MM.1S (cell line): ENCODE results near the gene PALB2.

Experiments
- DNase-seq: peaks from one replicate; pipeline ENCODE4 v3.0.0-alpha.2; 2015
- H2AFZ ChIP-seq: fragments of 300-600 bp; sonication (generic); 2 replicates; pipeline ENCODE4 v1.6.0; 2016; ENCODE audit warnings: antibody characterized with exemption, low read length
- H3F3A ChIP-seq: fragments of 300-600 bp; sonication (generic); 2 replicates; pipeline ENCODE4 v1.6.1; 2016; ENCODE audit warnings: mild to moderate bottlenecking, antibody characterized with exemption, low read length, moderate library complexity, mixed read lengths; ENCODE audit not compliant: insufficient read depth
- H3K27ac ChIP-seq: fragments of 300-600 bp; sonication (generic); 2 replicates; pipeline ENCODE4 v1.5.1; 2016; ENCODE audit warnings: mild to moderate bottlenecking, low read length
- H3K27me3 ChIP-seq: fragments of 300-600 bp; sonication (generic); replicated peaks from 2 replicates; pipeline ENCODE4 v1.6.0; 2016; ENCODE audit warnings: low read length; ENCODE audit not compliant: insufficient read depth
- H3K36me3 ChIP-seq: fragments of 300-600 bp; sonication (generic); replicated peaks from 2 replicates; pipeline ENCODE4 v1.6.1; 2016; ENCODE audit warnings: mild to moderate bottlenecking, low read length, mixed read lengths; ENCODE audit not compliant: insufficient read depth
- H3K4me1 ChIP-seq: fragments of 300-600 bp; sonication (generic); 2 replicates; pipeline ENCODE4 v1.6.1; 2016; ENCODE audit warnings: low read length, mixed read lengths
- H3K4me2 ChIP-seq: fragments of 300-600 bp; sonication (generic); 2 replicates; pipeline ENCODE4 v1.6.0; 2016; ENCODE audit warnings: low read depth, low read length
- H3K4me3 ChIP-seq: fragments of 300-600 bp; sonication (generic); 2 replicates; pipeline ENCODE4 v1.5.1; 2016; ENCODE audit warnings: low read length, mixed read lengths
- H3K79me2 ChIP-seq: fragments of 300-600 bp; sonication (generic); 2 replicates; pipeline ENCODE4 v1.6.1; 2016; ENCODE audit warnings: mixed run types, low read length, mixed read lengths
- H3K9ac ChIP-seq: fragments of 300-600 bp; sonication (generic); 2 replicates; pipeline ENCODE4 v1.6.1; 2016; ENCODE audit warnings: low read length, mixed read lengths
- H3K9me2 ChIP-seq: fragments of 300-600 bp; sonication (generic); replicated peaks from 2 replicates; pipeline ENCODE4 v1.6.1; 2016; ENCODE audit warnings: mild to moderate bottlenecking, low read length, mixed read lengths; ENCODE audit not compliant: insufficient read depth
- H3K9me3 ChIP-seq: fragments of 300-600 bp; sonication (generic); replicated peaks from 2 replicates; pipeline ENCODE4 v1.6.1; 2016; ENCODE audit warnings: mild to moderate bottlenecking, low read length, mixed read lengths; ENCODE audit not compliant: insufficient read depth
- H4K20me1 ChIP-seq: fragments of 300-600 bp; sonication (generic); 2 replicates; pipeline ENCODE4 v1.6.1; 2016; ENCODE audit warnings: mild to moderate bottlenecking, low read length, moderate library complexity, mixed read lengths; ENCODE audit not compliant: insufficient read depth
- EZH2 ChIP-seq: fragments of 300-600 bp; sonication (generic); optimal IDR thresholded peaks from 2 replicates; pipeline ENCODE3; 2017; ENCODE audit warnings: low read depth, mild to moderate bottlenecking, antibody characterized with exemption, low read length, mixed read lengths
- EZH2phosphoT487 ChIP-seq: fragments of 300-600 bp; sonication (generic); IDR thresholded peaks from 2 replicates; pipeline ENCODE4 v1.6.1; 2018; ENCODE audit warnings: antibody characterized with exemption, low read length
- TF ChIP-seq, protein P1 (sequence below): fragments of 300-600 bp; sonication (generic); IDR thresholded peaks from 2 replicates; pipeline ENCODE4 v1.5.1; 2016; ENCODE audit warnings: antibody characterized with exemption, low read length, mixed read lengths

PALB2 gene

DNA sequence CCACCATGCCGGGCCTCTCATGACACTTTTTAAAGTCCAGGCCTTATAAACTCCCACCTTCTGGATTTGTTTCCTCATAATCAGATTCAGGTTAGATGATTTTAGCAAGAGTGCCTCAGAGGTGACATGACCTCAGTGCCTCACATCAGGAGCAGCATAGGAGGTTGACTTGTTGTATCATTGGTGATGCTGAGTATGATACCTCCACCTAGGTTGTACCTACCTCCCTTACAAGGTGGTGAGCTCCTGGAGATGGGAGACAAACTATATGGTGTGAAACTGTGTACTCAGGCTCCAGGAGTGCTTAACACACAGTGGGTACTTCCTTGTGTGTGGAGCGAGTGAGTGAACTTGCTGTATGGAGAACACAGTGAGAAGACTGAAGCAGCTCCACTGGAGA, 63.6 kb downstream of the PALB2 start:
- no peak overlapping the region for H3K4me3 ChIP-seq
- TF ChIP-seq EZH2phosphoT487 (no peak), EZH2 (no peak)
- TF ChIP-seq, protein P1, sequence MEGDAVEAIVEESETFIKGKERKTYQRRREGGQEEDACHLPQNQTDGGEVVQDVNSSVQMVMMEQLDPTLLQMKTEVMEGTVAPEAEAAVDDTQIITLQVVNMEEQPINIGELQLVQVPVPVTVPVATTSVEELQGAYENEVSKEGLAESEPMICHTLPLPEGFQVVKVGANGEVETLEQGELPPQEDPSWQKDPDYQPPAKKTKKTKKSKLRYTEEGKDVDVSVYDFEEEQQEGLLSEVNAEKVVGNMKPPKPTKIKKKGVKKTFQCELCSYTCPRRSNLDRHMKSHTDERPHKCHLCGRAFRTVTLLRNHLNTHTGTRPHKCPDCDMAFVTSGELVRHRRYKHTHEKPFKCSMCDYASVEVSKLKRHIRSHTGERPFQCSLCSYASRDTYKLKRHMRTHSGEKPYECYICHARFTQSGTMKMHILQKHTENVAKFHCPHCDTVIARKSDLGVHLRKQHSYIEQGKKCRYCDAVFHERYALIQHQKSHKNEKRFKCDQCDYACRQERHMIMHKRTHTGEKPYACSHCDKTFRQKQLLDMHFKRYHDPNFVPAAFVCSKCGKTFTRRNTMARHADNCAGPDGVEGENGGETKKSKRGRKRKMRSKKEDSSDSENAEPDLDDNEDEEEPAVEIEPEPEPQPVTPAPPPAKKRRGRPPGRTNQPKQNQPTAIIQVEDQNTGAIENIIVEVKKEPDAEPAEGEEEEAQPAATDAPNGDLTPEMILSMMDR: no peak
- no peaks in the 10 kb centered on the region for H3K79me2 ChIP-seq
- no peak overlapping the region for H3K9ac ChIP-seq
- no peaks in the 10 kb centered on the region for H3K9me2 ChIP-seq
- H3F3A ChIP-seq: no peaks in the 10 kb centered on the region
- H3K36me3 ChIP-seq: peaks cover 11% of the 10 kb centered on the region; the same call in 1 of the 2 replicates
- no peaks in the 10 kb centered on the region for H3K9me3 ChIP-seq
- H3K4me2 ChIP-seq: no peak overlapping the region
- H3K4me1 ChIP-seq: no peaks in the 10 kb centered on the region
- no peaks in the 10 kb centered on the region for H3K27me3 ChIP-seq
- no peak overlapping the region for H3K27ac ChIP-seq
- no peak for DNase-seq
- H2AFZ ChIP-seq: no peak overlapping the region
- no peaks in the 10 kb centered on the region for H4K20me1 ChIP-seq

DNA sequence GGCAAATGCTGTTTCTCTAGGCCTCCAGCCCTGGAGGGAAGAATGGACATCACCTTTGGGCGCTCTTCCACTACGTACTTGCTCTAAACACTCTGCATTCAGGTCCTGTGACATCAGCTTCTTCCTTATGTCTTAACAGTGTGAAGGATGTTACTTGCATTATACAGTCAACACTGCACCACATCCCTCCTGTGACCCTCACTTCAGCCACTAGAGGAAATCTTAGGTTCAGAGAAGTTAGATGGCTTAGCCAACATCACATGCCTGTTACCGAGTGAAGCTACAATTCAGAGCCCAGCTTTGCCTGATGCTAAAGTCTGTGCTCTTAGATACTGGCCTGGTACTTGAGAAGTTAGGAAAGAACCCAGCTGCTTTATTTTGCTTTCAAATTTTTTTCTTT, 65.3 kb downstream of the PALB2 start:
- Histone ChIP-seq H3K27ac (no peak overlapping the region), H3K9me3 (no peaks in the 10 kb centered on the region), H3K36me3 (no peaks in the 10 kb centered on the region; the same call in 1 of the 2 replicates), H3K4me2 (no peak overlapping the region), H3K9ac (no peak overlapping the region), H3K9me2 (no peaks in the 10 kb centered on the region), H3K4me3 (no peak overlapping the region), H3K4me1 (no peaks in the 10 kb centered on the region), H3K79me2 (no peaks in the 10 kb centered on the region), H2AFZ (no peak overlapping the region), H4K20me1 (no peaks in the 10 kb centered on the region), H3F3A (no peaks in the 10 kb centered on the region), H3K27me3 (no peaks in the 10 kb centered on the region)
- DNase-seq: no peak
- TF ChIP-seq, protein P1: no peak
- no peak for TF ChIP-seq EZH2phosphoT487
- TF ChIP-seq EZH2: no peak

DNA sequence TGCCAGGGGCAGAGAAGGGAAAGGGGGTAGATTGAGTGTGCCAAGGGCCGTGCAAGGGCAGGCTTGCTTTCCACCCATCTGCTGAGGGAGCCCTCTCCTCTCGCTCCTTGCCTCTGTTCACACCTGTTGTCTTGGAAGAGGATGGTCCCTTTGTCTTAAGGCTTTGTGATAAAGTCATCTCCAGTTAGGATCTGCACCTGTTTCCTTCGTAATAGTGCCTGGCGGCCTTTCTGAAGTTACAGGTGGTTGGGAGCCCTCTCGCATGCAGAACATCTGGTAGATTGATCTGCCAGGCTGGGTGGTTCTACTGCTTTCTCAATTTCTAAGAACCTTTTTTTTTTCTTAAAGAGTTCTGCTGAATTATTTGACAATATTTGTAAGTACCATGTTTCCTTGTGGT, 67.3 kb downstream of the PALB2 start:
- Histone ChIP-seq H4K20me1 (no peaks in the 10 kb centered on the region; the same call in 1 of the 2 replicates), H3K4me2 (no peak overlapping the region), H3K36me3 (no peaks in the 10 kb centered on the region; the same call in 1 of the 2 replicates), H2AFZ (no peak overlapping the region), H3K4me1 (no peaks in the 10 kb centered on the region), H3F3A (no peaks in the 10 kb centered on the region), H3K27ac (no peak overlapping the region), H3K9ac (no peak overlapping the region), H3K79me2 (no peaks in the 10 kb centered on the region), H3K4me3 (no peak overlapping the region), H3K9me3 (no peaks in the 10 kb centered on the region), H3K9me2 (no peaks in the 10 kb centered on the region), H3K27me3 (no peaks in the 10 kb centered on the region)
- DNase-seq: no peak
- TF ChIP-seq EZH2 (no peak), EZH2phosphoT487 (no peak)
- TF ChIP-seq, protein P1: no peak
